ENCODE results near the gene ADAMTS9. TPM values are rescaled to one million over a fixed set of nuclear protein-coding genes. Genes with fewer than 3 reads are reported as not detected.

ADAMTS9 gene
- total and polyA plus RNA-seq, 9 of the 15 experiments (the other 6 are each of a cell fraction or from before 2014, with no cell fraction given): 0.05 to 0.32 (median 0.13) TPM; not detected in 2

DNA sequence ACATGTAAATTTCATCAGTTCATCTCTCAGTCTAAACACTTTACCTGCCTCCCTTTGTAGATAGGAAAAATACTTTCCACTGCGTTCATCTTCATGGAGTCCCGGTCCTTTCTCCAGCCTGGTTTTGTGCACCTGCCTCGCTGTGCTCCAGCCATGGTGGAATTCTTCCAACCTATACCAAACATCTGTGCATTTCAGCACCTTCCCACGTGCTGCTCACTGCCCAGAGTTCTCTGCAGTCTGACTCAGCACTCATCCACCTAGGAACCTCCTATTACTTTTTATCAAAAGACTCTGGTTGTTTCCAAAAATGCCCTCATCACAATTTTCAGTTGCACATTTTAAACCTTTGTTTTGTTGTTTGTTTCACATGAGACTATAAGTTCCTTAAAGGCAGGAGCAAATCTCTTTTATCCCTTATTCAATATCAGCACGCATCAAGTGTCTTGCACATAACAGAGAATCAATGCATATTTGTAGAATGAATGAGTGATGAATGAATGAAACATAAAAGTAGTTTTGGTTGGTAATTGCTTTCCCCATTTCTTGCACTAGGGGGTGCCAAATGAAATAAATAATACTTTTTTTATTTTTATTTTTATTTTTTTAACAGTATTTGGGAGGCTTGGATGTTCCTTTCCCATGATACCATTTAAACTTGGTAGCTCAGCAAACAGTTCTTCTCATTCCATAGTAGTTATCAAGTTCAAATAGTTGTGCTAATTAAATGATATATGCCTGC lies 30.2 kb upstream of the ADAMTS9 start:
- H3K27me3 ChIP-seq (ENCODE audit: control insufficient read depth in 2 of 2, insufficient read depth in 2 of 2, low read length in 2 of 2): no peaks in the 10 kb centered on the region
- CTCF ChIA-PET (ENCODE audit: low intra/inter-chr PET ratio): interaction anchor here (1.3 kb wide), 1 partner anchor 453 kb away, joined by 6 read pairs; no protein-coding TSS in a partner anchor
- FAIRE-seq (no peak), ATAC-seq (no peak), DNase-seq (ENCODE audit: extremely low read depth in 1 of 4, low spot score in 3 of 4) (peak in 2 of 4 experiments; percentile 6)
- H3K4me2 ChIP-seq (ENCODE audit: insufficient read depth, low read length): no peak overlapping the region
- 11% methylated on average over 4 of the region's 5 CpGs for WGBS (ENCODE audit: insufficient coverage, low coverage, missing lambda C conversion rate)
- H3K9me3 ChIP-seq (replicated peaks; ENCODE audit: control insufficient read depth, insufficient read depth, low read depth, low read length): no peaks in the 10 kb centered on the region
- no peaks in the 10 kb centered on the region for H3K79me2 ChIP-seq (ENCODE audit: control insufficient read depth, insufficient read depth, low read length)
- no peak overlapping the region for H3K27ac ChIP-seq (ENCODE audit: extremely low read depth, low read depth, low read length)
- no TSS peak for BruUV-seq (replicated peaks)
- no peaks in the 10 kb centered on the region for H4K20me1 ChIP-seq (replicated peaks; ENCODE audit: control insufficient read depth, insufficient read depth, low read length)
- POLR2A ChIA-PET: no interaction called here
- TF ChIP-seq C11orf30 (IDR thresholded peaks at IDR 0.05; ENCODE audit: low read depth): no peak
- TF ChIP-seq RAD21 (CRISPR knock-in tag; conservative IDR thresholded peaks at IDR 0.05 in 1 of 2, IDR thresholded peaks at IDR 0.05 in 1 of 2): peak; percentile 17 to 42; a peak in 3 of 4 replicates
- TF ChIP-seq FOS (IDR thresholded peaks at IDR 0.05; ENCODE audit: extremely low read depth, insufficient read length): no peak
- TF ChIP-seq, protein P1, sequence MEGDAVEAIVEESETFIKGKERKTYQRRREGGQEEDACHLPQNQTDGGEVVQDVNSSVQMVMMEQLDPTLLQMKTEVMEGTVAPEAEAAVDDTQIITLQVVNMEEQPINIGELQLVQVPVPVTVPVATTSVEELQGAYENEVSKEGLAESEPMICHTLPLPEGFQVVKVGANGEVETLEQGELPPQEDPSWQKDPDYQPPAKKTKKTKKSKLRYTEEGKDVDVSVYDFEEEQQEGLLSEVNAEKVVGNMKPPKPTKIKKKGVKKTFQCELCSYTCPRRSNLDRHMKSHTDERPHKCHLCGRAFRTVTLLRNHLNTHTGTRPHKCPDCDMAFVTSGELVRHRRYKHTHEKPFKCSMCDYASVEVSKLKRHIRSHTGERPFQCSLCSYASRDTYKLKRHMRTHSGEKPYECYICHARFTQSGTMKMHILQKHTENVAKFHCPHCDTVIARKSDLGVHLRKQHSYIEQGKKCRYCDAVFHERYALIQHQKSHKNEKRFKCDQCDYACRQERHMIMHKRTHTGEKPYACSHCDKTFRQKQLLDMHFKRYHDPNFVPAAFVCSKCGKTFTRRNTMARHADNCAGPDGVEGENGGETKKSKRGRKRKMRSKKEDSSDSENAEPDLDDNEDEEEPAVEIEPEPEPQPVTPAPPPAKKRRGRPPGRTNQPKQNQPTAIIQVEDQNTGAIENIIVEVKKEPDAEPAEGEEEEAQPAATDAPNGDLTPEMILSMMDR (IDR thresholded peaks at IDR 0.05 in 2 of 3, conservative IDR thresholded peaks at IDR 0.05 in 1 of 3; ENCODE audit: insufficient read depth in 2 of 3, low read depth in 1 of 3, low read length in 3 of 3): peak in 1 of 3 experiments; percentile 50; a peak in 2 of 6 replicates
- TF ChIP-seq, protein P2, sequence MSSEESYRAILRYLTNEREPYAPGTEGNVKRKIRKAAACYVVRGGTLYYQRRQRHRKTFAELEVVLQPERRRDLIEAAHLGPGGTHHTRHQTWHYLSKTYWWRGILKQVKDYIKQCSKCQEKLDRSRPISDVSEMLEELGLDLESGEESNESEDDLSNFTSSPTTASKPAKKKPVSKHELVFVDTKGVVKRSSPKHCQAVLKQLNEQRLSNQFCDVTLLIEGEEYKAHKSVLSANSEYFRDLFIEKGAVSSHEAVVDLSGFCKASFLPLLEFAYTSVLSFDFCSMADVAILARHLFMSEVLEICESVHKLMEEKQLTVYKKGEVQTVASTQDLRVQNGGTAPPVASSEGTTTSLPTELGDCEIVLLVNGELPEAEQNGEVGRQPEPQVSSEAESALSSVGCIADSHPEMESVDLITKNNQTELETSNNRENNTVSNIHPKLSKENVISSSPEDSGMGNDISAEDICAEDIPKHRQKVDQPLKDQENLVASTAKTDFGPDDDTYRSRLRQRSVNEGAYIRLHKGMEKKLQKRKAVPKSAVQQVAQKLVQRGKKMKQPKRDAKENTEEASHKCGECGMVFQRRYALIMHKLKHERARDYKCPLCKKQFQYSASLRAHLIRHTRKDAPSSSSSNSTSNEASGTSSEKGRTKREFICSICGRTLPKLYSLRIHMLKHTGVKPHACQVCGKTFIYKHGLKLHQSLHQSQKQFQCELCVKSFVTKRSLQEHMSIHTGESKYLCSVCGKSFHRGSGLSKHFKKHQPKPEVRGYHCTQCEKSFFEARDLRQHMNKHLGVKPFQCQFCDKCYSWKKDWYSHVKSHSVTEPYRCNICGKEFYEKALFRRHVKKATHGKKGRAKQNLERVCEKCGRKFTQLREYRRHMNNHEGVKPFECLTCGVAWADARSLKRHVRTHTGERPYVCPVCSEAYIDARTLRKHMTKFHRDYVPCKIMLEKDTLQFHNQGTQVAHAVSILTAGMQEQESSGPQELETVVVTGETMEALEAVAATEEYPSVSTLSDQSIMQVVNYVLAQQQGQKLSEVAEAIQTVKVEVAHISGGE (CRISPR knock-in tag; IDR thresholded peaks at IDR 0.05): peak in 1 of 3 experiments; percentile 61; a peak in 2 of 6 replicates
- TF ChIP-seq ZNF24 (IDR thresholded peaks at IDR 0.05): peak; percentile 94
- no peak overlapping the region for H2AFZ ChIP-seq (ENCODE audit: low read depth, low read length)
- intact Hi-C loops (cut with micrococcal nuclease) (loop anchor here (10.0 kb wide), 1 partner anchor 457 kb away; no protein-coding TSS in a partner anchor), in situ Hi-C loops (cut with MboI) (no loop called here)
- no peaks in the 10 kb centered on the region for H3K9me1 ChIP-seq (ENCODE audit: control insufficient read depth, insufficient read depth, low read length)
- H3K9ac ChIP-seq (ENCODE audit: insufficient read depth in 1 of 2, low read depth in 2 of 2, low read length in 2 of 2): no peak overlapping the region
- no peaks in the 10 kb centered on the region for H3K36me3 ChIP-seq (ENCODE audit: control insufficient read depth, insufficient read depth, low read length)
- no peaks in the 10 kb centered on the region for H3K4me1 ChIP-seq (replicated peaks in 1 of 2; ENCODE audit: control insufficient read depth in 2 of 2, insufficient read depth in 2 of 2, low read length in 2 of 2)
- no peak overlapping the region for H3K4me3 ChIP-seq

Measured in K562 (cell line).